Measurements from ENCODE around the gene PHF2. TPM values are rescaled to one million over a fixed set of nuclear protein-coding genes. Genes with fewer than 3 reads are reported as not detected.

The PHF2 gene
- polyA plus RNA-seq, 5 donors, result 36.7 to 46.6 (median 46.2) TPM

DNA sequence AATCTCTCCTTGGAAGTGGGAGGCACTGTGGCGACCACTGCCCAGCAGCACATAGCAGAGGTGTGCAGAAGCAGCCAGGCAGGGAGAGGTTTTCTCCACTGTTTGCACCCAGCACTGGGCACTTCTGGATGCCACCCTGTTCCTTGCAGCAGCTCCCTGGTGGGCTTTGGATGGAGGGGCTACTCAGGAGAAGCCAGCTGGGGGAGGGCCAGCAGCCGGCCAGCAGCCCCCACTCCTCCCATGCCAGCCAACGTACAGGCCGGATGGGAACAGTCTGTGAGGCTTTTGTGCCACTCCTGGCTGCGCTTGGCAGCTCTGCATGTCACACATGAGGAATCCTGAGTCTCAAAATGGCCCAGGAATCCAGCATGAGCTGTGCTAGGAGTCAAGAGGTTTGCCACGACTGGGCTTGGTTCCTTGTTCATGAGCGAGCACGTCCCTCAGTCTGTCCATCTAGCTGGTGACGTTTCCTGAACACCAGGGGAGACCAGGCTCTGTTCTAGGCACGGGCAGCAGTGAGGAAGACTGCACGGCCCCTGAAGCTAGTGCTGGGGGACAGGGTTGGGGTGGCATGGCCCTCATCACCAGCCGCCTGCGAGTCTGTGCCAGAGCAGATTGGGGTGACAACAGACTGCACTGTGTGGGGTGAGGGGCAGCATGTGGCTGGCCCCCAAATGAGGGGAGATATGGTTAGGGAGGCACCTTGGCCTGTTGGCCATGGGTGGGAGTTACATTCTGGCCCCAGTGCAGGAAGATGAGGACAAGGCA is 10.1 kb downstream of the PHF2 start:
- no peak for DNase-seq

DNA sequence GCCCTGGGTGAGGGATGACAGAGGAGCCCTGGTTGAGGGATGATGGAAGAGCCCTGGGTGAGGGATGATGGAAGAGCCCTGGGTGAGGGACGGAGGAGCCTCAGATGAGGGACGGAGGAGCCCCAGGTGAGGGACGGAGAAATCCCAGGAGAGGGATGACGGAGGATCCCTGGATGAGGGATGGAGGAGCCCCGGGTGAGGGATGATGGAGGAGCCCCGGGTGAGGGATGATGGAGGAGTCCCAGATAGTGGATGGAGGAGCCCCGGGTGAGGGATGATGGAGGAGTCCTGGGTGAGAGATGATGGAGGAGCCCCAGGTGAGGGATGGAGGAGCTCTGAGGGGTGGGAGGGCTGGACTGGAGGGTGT is 10.9 kb downstream of the PHF2 start:
- DNase-seq, result no peak

DNA sequence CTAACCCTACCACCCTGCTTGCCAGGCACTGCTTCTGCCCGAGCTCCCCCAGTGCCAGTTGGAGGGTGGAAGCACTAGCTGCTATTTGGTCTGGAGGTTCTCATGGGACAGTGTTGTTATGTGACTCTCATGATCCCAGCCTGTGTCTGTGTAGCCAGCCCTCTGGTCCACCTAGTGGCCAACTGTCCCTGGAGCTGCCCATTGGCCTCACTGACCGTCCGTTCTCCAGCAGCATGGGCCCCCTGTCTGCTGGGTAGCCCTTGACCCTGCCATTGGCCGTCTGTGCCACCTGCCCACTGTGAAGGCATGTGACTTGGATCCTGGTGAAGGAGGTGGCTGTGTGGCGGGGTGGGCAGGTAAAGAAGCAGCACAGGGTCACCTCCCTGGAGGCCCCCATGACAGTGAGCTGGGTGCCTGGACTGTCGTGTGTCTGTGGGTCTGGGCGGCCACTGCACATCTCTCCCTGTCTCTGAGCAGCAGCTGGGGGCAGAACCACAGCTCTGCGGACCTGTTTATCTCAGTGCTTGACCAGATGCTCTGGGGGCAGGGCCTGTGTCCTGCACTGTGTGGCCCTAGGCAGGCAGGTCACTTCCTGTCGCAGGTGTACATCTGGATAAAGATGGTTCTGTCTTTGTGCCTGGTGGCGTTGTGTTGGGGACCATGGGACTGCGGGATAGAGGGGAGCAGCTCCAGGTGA is 11.4 kb downstream of the PHF2 start:
- DNase-seq, result no peak

DNA sequence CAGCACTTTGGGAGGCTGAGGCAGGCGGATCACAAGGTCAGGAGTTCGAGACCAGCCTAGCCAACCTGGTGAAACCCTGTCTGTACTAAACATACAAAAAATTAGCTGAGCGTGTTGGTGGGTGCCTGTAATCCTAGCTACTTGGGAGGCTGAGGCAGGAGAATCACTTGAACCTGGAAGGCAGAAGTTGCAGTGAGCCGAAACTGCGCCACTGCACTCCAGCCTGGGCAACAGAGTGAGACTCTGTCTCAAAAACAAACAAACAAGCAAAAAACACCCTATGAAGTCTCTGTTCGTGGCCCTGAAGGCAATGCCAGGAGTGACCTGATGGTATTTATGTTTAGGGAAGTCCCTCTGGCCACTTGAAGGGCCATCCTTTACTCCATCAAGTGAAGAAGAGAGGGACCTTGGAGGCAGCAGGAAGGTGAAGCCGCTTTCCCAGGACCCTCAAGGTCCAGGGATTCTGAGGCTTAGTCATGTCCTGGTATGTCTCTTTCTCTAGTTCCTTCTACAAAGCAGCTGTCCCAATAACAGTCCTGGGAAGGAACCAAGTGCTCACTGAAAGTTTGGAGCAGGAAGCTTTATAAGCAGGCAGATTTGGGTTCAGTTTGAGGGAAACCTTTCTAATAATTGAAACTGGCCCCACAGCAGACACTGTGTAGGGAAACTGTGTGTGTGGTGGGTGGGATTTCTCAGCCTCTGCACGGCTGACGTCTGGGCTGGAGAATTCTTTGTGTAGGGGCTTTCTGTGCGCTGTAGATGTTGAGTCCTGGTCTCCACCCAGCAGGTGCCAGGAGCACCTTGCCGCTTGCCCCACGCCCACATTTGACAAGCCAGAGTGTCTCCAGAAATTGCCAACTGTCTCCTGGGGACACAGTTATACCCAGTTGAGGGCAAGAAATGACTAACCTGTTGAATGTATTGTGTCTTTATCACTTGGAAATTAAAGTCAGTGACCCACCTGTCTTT is 12.5 kb downstream of the PHF2 start:
- no peak for DNase-seq

DNA sequence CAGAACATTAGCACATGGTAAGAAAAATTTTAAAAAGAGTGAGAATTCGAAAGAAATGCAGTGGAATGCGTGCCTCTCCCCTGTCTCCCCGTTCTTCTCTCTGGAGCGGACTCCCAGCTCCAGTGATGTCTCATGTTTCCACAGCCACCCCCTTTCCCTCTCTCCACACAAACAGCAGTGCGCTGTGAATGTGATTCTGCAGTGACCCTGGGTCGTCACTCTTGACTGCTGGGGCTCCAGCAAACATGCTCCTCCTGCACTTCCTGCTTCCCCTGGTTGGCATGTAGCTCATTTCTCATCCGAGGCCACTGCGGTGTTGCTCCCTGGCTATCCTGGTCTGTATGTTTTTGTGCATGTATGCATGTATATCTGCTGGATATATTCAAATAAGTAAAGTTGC is 13.3 kb downstream of the PHF2 start:
- no peak for DNase-seq

DNA sequence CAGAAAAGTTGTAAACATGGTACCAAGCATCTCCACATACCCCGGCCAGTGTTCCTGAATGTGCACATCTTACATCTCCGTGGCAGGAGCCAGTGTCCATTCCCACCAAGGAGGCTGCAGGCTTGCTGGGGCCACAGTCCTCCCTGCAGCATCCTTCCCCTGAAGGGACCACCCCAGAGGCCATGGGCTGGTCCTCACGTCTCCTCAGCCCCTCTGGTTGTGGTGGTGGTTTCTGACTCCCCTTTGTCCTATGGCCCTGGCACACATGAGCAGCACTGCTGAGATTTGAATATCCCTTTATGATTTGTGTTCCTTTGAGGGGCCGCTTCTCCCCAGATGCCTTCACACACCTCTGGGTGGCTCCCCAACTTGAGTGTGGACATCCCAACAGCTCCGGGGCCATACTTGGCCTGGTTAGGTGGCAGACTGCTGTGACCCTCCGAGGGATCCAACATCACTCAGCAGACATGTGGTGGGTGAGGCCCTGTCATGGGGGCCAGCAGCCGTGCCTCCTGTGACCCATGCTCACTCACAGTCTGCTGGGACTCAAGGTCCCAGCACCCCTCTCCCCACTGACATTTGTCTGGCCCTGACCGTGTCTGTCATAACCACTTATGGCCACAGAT is 14.3 kb downstream of the PHF2 start:
- no peak for DNase-seq

GRCh38 chr9:93591301-93592007 is 15.1 kb downstream of the PHF2 start:
- no peak for DNase-seq

DNA sequence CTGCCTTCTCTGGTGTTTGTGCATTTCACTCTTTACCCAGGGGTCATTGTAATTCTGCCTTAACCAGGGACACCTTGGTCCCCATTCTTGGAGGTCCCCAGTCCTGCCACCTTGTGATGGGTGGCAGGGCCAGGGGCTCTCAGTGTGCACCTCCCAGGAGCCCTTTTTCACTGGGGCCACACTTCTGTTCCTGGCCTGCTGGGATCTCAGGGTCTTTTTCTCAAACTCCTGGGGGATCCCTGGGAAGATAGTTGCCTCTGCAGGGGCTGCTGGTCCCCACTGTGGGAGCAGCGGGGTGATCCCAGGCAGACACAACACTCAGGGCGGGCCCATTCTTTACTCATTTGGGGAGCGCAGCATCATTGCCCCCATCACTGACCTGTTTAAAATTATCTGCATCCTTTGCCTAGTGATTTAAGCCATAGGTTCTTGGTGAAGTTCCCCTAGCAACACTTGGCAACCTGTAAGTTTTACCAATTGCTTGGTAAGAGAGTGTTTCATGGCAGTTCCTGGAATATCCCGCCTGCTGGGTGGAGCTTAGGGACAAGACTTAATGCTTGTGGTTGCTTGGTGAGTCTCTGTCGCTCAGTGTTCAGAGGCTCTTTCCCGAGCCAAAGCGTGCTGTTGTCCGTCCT is 15.7 kb downstream of the PHF2 start:
- DNase-seq, result no peak

DNA sequence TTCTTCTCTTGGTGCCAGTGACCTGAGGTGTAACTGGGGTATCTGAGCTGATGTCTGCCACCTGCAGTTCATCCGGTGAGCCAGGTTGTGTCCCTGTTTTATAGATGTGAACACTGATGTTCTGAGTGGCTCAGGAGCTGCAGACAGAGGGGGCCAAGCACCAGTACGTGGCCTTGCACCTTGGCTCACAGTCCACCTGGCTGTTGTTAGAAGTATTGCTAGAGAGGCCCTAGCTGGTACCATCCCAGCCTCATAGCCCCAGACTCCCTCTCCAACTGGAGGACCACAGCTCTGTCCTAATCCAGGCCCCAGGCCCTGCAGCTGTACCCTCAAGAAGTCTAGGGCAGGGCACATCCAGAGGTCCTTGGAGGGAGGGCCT is 16.2 kb downstream of the PHF2 start:
- no peak for DNase-seq

DNA sequence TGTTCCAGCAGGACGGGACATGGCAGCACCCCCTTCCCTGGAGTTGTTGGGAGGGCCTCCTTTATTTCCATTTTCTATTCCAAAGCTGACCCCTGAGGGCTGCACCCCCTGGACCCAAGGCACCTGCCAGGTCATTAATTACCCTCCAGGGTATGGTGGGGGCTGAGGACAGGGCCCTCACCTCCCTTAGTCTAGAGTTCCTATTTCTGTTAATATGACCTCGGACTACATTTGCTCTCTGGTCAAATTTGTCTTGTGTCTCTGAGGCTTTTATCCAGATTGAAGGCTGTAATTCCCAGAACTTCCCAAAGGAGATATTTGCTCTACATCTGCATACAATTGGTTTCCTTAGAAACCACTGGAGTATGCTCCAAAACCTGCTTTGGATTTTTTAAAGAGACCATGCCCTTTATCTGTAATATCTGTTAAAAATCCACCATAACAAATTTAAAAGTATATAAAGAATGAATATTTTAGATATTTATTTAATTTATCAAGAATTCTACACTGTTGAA is 16.8 kb downstream of the PHF2 start:
- no peak for DNase-seq

GRCh38 chr9:93594041-93594756 is 17.8 kb downstream of the PHF2 start:
- DNase-seq, result no peak

- DNase-seq, result no peak
Observed at GRCh38 chr9:93595461-93595860, 19.1 kb downstream of the PHF2 start.

DNA sequence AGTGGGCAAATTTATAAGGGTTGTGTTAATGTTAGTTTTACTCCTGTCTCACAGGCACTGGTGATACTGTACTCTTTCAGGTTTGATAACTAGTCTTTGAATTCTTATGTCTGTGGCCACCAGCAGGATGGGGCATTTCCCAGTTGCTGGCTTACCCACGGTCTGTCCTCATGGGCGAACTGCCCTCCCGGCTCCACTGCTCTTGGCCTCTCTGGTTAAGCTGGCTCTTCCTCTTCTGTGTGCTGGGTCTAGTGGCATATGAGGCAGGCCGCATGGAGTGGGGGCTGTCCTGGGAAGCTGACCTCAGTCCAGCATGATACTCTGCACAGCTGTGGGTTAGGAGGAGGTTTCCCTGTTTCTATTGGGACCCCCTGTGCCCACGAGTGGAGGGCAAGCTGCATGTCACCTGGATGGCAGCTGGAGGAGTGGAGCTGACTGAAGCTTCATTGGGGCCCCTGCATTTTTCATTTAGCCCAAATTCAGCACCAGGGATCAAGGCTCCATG is 19.5 kb downstream of the PHF2 start:
- no peak for DNase-seq

DNA sequence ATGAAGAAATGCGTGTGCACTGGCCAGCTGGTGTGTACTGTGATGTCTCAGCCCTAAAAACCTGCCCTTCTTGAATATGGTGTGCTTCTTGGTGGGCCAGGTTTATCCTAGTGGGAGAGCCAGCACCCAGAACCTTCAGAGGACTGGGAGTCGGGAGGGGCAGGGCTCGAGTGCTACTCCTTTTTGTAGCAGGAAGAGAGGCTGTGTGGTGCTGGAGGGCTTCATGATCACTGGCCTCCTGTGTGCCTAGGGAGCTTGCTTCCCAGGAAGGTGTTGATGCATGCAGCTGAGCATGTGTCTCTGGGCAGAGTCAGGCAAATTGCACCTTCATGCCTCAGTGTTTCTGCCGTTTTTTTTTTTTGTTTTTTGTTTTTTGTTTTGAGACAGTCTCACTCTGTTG is 20.0 kb downstream of the PHF2 start:
- DNase-seq, result no peak

GRCh38 chr9:93597142-93597706 is 20.8 kb downstream of the PHF2 start:
- no peak for DNase-seq

GRCh38 chr9:93597871-93598646 is 21.7 kb downstream of the PHF2 start:
- DNase-seq, result no peak

GRCh38 chr9:93598647-93599241 is 22.4 kb downstream of the PHF2 start:
- no peak for DNase-seq
